ENCODE results near the gene CIBAR2.

GRCh38 chr16:85153656-85154091 is 41.4 kb upstream of the CIBAR2 start:
- TF ChIP-seq, protein P1, sequence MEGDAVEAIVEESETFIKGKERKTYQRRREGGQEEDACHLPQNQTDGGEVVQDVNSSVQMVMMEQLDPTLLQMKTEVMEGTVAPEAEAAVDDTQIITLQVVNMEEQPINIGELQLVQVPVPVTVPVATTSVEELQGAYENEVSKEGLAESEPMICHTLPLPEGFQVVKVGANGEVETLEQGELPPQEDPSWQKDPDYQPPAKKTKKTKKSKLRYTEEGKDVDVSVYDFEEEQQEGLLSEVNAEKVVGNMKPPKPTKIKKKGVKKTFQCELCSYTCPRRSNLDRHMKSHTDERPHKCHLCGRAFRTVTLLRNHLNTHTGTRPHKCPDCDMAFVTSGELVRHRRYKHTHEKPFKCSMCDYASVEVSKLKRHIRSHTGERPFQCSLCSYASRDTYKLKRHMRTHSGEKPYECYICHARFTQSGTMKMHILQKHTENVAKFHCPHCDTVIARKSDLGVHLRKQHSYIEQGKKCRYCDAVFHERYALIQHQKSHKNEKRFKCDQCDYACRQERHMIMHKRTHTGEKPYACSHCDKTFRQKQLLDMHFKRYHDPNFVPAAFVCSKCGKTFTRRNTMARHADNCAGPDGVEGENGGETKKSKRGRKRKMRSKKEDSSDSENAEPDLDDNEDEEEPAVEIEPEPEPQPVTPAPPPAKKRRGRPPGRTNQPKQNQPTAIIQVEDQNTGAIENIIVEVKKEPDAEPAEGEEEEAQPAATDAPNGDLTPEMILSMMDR (IDR thresholded peaks at IDR 0.05): no peak
- no peak for TF ChIP-seq POLR2A (IDR thresholded peaks at IDR 0.05)

Data from Peyer's patch (tissue), 4 donors.